Measurements from ENCODE around the gene PCSK5. TPM values are rescaled to one million over a fixed set of nuclear protein-coding genes. Genes with fewer than 3 reads are reported as not detected.
"Not testable (repeated sequence)": the region's sequence is repeated elsewhere in the genome, so short reads cannot be mapped to it uniquely, and the experiment has no call there.

The PCSK5 gene
- polyA plus RNA-seq, 1 donor from 2014 or later: 1.7 TPM

- no peak for TF ChIP-seq POLR2AphosphoS5 (IDR thresholded peaks at IDR 0.05)
- H3K9ac ChIP-seq (ENCODE audit: low read length): no peak overlapping the region
- no peak overlapping the region for H3K27ac ChIP-seq (ENCODE audit: low read length)
- H4K20me1 ChIP-seq (ENCODE audit: insufficient read depth): no peaks in the 10 kb centered on the region
- no peak overlapping the region for H2AFZ ChIP-seq (ENCODE audit: low read depth, low read length)
- peaks cover 12% of the 10 kb centered on the region for H3K79me2 ChIP-seq (replicated peaks; ENCODE audit: insufficient read depth, low read length)
- H3F3A ChIP-seq (ENCODE audit: insufficient read depth, low read length, poor library complexity, severe bottlenecking): no peaks in the 10 kb centered on the region
- H3K4me2 ChIP-seq (ENCODE audit: low read length): no peak overlapping the region
- H3K9me2 ChIP-seq (ENCODE audit: insufficient read depth, low read length): no peaks in the 10 kb centered on the region
- no peak overlapping the region for H3K4me3 ChIP-seq (ENCODE audit: low read length)
- H3K9me3 ChIP-seq (ENCODE audit: low read length): no peaks in the 10 kb centered on the region
- peaks cover 35% of the 10 kb centered on the region for H3K27me3 ChIP-seq (ENCODE audit: insufficient read depth, low read depth, low read length)
- H3K36me3 ChIP-seq (ENCODE audit: insufficient read depth, low read length): no peaks in the 10 kb centered on the region
Measured at GRCh38 chr9:75894566-75894965, 4.1 kb downstream of the PCSK5 start.

DNA sequence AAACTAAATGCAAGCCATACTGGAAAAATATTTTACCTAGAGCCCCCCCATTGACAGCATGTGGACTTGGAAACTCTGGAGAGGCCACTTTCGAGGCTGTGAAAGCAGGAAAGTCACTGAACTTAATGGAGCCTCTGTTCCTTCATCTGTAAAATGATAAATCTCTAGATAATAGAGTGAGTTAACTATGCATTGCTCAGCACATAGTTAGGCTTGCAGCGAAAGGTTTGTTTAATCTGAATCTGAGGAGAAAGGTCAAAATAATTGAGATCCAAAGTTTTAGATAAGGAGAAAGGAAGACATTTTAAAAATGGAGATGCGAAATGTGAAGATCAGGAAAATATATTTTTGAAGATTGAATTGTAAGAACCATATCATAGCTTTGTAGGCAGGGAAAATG, 4.6 kb downstream of the PCSK5 start:
- Histone ChIP-seq H3F3A (ENCODE audit: insufficient read depth, low read length, poor library complexity, severe bottlenecking) (no peaks in the 10 kb centered on the region), H3K79me2 (replicated peaks; ENCODE audit: insufficient read depth, low read length) (peaks cover 12% of the 10 kb centered on the region), H2AFZ (ENCODE audit: low read depth, low read length) (no peak overlapping the region), H3K4me2 (ENCODE audit: low read length) (no peak overlapping the region), H3K27ac (ENCODE audit: low read length) (no peak overlapping the region), H3K36me3 (ENCODE audit: insufficient read depth, low read length) (no peaks in the 10 kb centered on the region), H3K9me2 (ENCODE audit: insufficient read depth, low read length) (no peaks in the 10 kb centered on the region), H4K20me1 (ENCODE audit: insufficient read depth) (no peaks in the 10 kb centered on the region), H3K9me3 (ENCODE audit: low read length) (no peaks in the 10 kb centered on the region), H3K4me3 (ENCODE audit: low read length) (no peak overlapping the region), H3K9ac (ENCODE audit: low read length) (no peak overlapping the region), H3K27me3 (ENCODE audit: insufficient read depth, low read depth, low read length) (peaks cover 35% of the 10 kb centered on the region)
- TF ChIP-seq REST (IDR thresholded peaks at IDR 0.05; ENCODE audit: borderline replicate concordance) (no peak), POLR2AphosphoS5 (IDR thresholded peaks at IDR 0.05) (no peak), CTCF (IDR thresholded peaks at IDR 0.05; ENCODE audit: poor library complexity, severe bottlenecking) (no peak), EP300 (conservative IDR thresholded peaks at IDR 0.05; ENCODE audit: poor library complexity, severe bottlenecking) (no peak), RAD21 (conservative IDR thresholded peaks at IDR 0.05) (no peak), TAF1 (IDR thresholded peaks at IDR 0.05; ENCODE audit: low read depth) (no peak), MXI1 (conservative IDR thresholded peaks at IDR 0.05; ENCODE audit: poor library complexity, severe bottlenecking) (no peak), EZH2 (IDR thresholded peaks at IDR 0.05; ENCODE audit: borderline replicate concordance, insufficient read depth, low read length, poor library complexity, severe bottlenecking) (no peak), SMC3 (conservative IDR thresholded peaks at IDR 0.05; ENCODE audit: poor library complexity) (no peak)

- H3K27ac ChIP-seq (ENCODE audit: low read length): no peak overlapping the region
- peaks cover 33% of the 10 kb centered on the region for H3K27me3 ChIP-seq (ENCODE audit: insufficient read depth, low read depth, low read length)
- H3K9me2 ChIP-seq (ENCODE audit: insufficient read depth, low read length): no peaks in the 10 kb centered on the region
- H3K36me3 ChIP-seq (ENCODE audit: insufficient read depth, low read length): no peaks in the 10 kb centered on the region
- H3K4me3 ChIP-seq (ENCODE audit: low read length): no peak overlapping the region
- no peak for TF ChIP-seq POLR2AphosphoS5 (IDR thresholded peaks at IDR 0.05)
- no peak for TF ChIP-seq RAD21 (conservative IDR thresholded peaks at IDR 0.05)
- no peak for TF ChIP-seq MXI1 (conservative IDR thresholded peaks at IDR 0.05; ENCODE audit: poor library complexity, severe bottlenecking)
- TF ChIP-seq EP300 (conservative IDR thresholded peaks at IDR 0.05; ENCODE audit: poor library complexity, severe bottlenecking): no peak
- TF ChIP-seq SMC3 (conservative IDR thresholded peaks at IDR 0.05; ENCODE audit: poor library complexity): no peak
- no peak for TF ChIP-seq TAF1 (IDR thresholded peaks at IDR 0.05; ENCODE audit: low read depth)
- no peak for TF ChIP-seq EZH2 (IDR thresholded peaks at IDR 0.05; ENCODE audit: borderline replicate concordance, insufficient read depth, low read length, poor library complexity, severe bottlenecking)
- TF ChIP-seq CTCF (IDR thresholded peaks at IDR 0.05; ENCODE audit: poor library complexity, severe bottlenecking): no peak
- peaks cover 12% of the 10 kb centered on the region for H3K79me2 ChIP-seq (replicated peaks; ENCODE audit: insufficient read depth, low read length)
- no peak overlapping the region for H2AFZ ChIP-seq (ENCODE audit: low read depth, low read length)
- no peaks in the 10 kb centered on the region for H4K20me1 ChIP-seq (ENCODE audit: insufficient read depth)
- H3F3A ChIP-seq (ENCODE audit: insufficient read depth, low read length, poor library complexity, severe bottlenecking): no peaks in the 10 kb centered on the region
- no peaks in the 10 kb centered on the region for H3K9me3 ChIP-seq (ENCODE audit: low read length)
- H3K4me2 ChIP-seq (ENCODE audit: low read length): no peak overlapping the region
- H3K9ac ChIP-seq (ENCODE audit: low read length): no peak overlapping the region
Measured at GRCh38 chr9:75896193-75896592, 5.7 kb downstream of the PCSK5 start.

- H3K4me3 ChIP-seq (ENCODE audit: low read length); H3K36me3 ChIP-seq (ENCODE audit: insufficient read depth, low read length); H3K9me3 ChIP-seq (ENCODE audit: low read length); H3K27me3 ChIP-seq (ENCODE audit: insufficient read depth, low read depth, low read length); H3K9ac ChIP-seq (ENCODE audit: low read length); H3K79me2 ChIP-seq (replicated peaks; ENCODE audit: insufficient read depth, low read length); H2AFZ ChIP-seq (ENCODE audit: low read depth, low read length); H3F3A ChIP-seq (ENCODE audit: insufficient read depth, low read length, poor library complexity, severe bottlenecking); H3K9me2 ChIP-seq (ENCODE audit: insufficient read depth, low read length); H4K20me1 ChIP-seq (ENCODE audit: insufficient read depth); H3K4me2 ChIP-seq (ENCODE audit: low read length); H3K27ac ChIP-seq (ENCODE audit: low read length): not testable (repeated sequence)
Measured at GRCh38 chr9:75900893-75901524, 10.5 kb downstream of the PCSK5 start.

Data from neural cell (in vitro differentiated cells).